Erythroblast (primary cell): ENCODE data around the gene AP4M1.
"Not testable (repeated sequence)": the region's sequence is repeated elsewhere in the genome, so short reads cannot be mapped to it uniquely, and the experiment has no call there.

ENCODE experiments used
- DNase-seq, 2 experiments: peaks; one replicate each; lab custom pipeline; 2025; lab: John Stamatoyannopoulos, UW
- GATA1 ChIP-seq: IDR thresholded peaks from 2 replicates; pipeline ENCODE4 v1.6.1; 2011; ENCODE audit warnings: low read depth, mild to moderate bottlenecking, control low read depth, low read length, moderate library complexity
- POLR2A ChIP-seq: IDR thresholded peaks from 2 replicates; pipeline ENCODE4 v1.6.1; 2011; ENCODE audit warnings: mild to moderate bottlenecking, low read length

The AP4M1 gene

DNA sequence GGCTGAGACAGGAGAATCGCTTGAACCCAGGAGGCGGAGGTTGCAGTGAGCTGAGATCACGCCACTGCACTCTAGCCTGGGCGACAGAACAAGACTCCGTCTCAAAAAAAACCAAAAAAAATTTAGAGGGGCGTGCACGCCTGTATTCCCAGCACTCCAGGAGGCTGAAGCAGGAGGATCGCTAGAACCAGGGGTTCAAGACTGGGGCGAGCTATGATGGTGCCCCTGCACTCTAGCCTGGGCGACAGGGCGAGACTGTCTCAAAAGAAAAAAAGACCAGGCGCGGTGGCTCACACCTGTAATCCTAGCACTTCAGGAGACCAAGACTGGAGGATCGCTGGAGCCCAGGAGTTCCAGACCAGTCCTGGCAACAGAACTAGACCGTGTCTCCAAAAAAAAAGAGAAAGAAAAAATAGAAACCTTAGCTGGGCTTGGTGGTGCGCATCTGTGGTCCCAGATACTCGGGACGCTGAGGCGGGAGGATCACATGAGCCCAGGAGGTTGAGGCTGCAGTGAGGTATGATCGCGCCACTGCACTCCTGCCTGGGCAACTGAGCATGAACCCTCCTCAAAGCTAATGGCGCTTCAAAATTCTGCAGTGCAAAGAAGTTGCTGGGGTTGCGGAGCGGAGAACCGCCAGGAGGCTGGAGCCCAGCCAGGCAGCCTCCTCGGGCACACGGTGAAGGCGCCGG lies 24.9 kb downstream of the AP4M1 start:
- no peak for DNase-seq
- TF ChIP-seq GATA1 (no peak), POLR2A (peak; percentile 79)

DNA sequence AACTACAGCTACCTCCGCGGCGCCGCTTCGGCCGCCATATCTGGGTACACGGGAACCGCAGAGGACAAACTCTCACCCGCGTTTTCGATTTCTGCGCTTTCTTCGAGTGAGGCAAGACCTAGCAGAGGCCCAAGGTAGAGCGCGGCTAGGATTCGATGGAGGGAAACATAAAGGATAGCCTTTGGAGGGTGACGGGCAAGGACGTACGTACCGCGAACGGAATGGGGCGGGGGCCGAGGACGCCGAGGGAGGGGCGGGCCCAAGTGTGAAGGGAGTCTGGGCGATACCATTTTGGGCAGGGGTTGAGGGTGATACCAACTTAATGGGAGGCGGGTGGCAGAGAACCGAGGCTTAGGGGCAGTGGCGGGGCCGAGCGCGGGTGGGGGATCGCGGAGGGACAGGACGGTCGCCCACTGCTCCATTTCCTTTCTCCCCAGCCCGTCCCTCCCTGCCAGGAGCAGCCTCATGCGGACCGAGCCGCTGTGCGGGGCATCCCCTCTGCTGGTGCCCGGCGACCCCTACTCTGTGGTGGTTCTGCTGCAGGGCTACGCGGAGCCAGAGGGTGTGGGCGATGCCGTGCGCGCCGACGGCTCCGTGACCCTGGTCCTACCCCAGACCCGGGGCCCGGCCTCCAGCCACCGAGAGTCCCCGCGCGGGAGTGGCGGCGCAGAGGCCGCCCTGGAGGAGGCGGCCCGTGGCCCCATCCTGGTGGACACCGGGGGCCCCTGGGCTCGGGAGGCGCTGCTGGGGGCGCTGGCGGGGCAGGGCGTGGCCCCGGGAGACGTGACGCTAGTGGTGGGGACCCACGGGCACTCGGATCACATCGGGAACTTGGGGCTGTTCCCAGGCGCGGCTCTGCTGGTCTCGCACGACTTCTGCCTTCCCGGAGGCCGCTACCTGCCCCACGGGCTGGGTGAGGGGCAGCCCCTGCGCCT lies 25.8 kb downstream of the AP4M1 start, which contains the start of gene MBLAC1:
Gene MBLAC1, plus strand, starts transcription at position 37 of the 935 bp plus-strand sequence. Its CDS starts 429 bp downstream, at position 466.
- TF ChIP-seq POLR2A (peak; percentile 71), GATA1 (no peak)
- peak; percentile 97 to 98 for DNase-seq

DNA sequence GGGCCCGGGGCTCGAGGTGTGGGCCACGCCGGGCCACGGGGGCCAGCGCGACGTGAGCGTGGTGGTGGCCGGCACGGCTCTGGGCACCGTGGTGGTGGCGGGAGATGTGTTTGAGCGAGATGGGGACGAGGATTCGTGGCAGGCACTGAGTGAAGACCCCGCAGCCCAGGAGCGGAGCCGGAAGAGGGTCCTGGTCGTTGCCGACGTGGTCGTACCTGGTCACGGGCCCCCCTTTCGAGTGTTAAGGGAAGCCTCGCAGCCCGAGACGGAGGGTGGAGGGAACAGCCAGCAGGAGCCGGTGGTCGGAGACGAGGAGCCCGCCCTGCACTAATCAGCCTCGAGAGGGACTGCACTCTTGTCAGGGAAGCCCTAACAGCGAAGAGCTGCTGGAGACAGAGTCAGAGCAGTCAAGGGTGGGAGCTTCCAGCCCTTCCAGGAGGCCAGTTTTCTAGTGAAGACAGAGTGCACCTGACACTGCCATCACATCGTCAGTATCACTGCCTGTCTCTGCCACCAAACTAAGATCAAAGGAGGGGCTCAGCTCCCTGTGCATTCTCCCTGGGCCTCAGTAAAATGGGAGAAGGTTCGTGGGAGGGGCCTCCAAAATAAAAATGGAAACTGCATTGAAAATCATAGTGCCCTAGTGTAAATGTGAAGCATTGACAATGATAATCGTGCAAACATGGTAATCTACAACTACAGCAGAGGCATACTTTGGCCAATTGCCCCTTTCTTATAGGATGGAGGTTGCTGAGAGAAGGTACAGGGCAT lies 26.6 kb downstream of the AP4M1 start:
- peak; percentile 64 to 65 for DNase-seq
- no peak for TF ChIP-seq GATA1
- TF ChIP-seq POLR2A = peak; percentile 29

DNA sequence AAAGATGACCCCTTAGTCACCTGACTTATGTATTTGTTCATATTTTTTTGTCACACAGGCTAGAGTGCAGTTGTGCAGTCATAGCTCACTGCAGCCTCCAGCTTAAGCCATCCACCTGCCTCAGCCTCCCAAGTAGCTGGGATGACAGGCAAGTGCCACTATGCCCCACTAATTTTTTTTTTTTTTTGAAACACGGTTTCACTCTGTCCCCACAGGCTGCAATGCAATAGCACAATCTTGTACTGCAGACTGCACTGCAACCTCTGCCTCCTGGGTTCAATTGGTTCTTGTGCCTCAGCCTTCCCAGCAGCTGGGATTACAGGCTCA lies 27.2 kb downstream of the AP4M1 start:
- no peak for TF ChIP-seq POLR2A
- TF ChIP-seq GATA1 = no peak
- DNase-seq = peak in 1 of 2 experiments; percentile 40

DNA sequence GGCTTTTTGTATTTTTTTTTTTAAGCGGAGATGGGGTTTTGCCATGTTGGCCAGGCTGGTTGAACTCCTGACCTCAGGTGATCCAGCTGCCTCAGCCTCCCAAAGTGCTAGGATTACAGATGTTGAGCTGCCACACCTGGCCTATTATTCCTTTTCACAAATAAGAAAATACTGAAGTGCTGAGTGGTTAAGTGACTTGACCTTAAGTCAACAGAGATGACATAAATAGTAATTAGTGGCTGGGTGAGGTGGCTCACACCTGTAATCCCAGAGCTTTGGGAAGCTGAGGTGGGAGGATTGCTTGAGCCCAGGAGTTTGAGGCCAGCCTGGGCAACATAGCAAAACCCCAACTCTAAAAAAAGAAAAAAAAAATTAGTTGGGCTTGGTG lies 28.8 kb downstream of the AP4M1 start:
- not testable (repeated sequence) for DNase-seq

DNA sequence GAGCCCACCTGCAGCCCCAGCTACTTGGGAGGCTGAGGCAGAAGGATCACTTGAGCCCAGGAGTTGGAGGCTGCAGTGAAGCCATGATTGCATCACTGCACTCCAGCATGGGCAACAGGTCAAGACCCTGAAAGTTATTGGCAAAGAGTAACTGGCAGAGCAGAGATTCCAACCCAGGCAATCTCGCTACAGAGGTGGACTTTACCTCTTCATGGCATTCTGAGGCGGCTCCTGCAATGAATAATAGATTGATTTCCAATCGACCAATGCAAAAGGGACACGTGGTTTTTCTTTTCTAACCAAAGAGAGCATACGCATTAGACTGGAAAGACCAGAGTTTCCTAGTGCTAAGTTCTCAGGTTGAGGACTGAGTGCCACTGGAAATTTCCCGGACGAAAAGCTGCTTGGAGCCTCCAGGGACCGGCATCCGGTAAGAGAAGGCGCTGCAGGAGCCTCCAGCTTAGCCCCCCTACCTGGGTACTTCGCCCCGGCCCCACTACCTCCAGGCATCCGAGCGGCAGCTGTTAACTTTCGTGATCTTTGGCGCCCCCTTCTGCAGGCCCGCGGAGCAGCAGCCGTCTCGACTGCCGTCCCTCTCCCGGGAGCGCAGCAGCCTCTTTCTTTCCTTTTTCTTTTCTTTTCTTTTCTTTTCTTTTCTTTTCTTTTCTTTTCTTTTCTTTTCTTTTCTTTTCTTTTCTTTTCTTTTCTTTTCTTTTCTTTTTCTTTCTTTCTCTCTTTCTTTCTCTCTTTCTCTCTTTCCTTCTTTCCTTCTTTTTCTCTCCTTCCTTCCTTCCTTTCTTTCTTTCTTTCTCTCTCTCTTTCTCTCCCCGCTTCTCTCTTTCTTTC lies 29.4 kb downstream of the AP4M1 start:
- no peak for TF ChIP-seq GATA1
- no peak for TF ChIP-seq POLR2A
- peak; percentile 70 to 85 for DNase-seq

DNA sequence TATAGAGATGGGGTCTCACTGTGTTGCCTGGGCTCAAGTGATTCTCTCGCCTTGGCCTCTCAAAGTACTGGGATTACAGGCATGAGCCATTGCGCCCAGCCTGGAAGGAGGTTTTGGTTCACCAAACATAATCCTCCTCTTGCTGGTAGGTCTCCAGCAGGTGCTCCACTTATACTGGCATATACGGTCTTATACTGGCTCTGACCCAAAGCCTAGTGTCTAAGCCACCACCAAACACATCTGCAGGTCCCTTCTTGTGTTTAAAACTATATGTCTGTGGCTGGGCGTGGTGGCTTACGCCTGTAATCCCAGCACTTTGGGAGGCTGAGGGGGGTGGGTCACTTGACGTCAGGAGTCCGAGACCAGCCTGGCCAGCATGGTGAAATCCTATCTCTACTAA lies 30.7 kb downstream of the AP4M1 start:
- no peak for TF ChIP-seq GATA1
- TF ChIP-seq POLR2A = no peak
- DNase-seq = no peak

DNA sequence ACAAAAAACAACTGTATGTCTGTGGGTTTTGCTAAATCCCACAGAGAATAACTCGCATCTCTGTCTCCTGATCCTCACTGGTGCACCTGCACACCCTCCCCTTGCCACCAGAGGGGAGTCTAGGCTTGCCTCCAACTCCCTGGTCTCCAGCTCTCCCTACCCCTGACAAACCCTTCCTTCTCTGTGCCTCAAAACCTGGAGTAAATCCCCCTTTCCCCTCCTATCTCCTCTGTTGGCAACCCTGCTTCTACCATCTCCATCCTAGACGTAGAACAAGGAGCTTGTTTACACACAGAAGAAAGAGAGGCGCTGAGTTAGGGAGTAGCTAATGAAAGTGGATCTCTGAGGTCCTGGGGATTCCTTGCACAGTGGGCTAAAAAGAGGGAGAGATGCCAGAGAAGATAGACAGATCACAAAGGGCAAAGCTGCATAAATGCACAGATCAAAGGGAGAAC lies 31.3 kb downstream of the AP4M1 start:
- DNase-seq = peak; percentile 63 to 81

DNA sequence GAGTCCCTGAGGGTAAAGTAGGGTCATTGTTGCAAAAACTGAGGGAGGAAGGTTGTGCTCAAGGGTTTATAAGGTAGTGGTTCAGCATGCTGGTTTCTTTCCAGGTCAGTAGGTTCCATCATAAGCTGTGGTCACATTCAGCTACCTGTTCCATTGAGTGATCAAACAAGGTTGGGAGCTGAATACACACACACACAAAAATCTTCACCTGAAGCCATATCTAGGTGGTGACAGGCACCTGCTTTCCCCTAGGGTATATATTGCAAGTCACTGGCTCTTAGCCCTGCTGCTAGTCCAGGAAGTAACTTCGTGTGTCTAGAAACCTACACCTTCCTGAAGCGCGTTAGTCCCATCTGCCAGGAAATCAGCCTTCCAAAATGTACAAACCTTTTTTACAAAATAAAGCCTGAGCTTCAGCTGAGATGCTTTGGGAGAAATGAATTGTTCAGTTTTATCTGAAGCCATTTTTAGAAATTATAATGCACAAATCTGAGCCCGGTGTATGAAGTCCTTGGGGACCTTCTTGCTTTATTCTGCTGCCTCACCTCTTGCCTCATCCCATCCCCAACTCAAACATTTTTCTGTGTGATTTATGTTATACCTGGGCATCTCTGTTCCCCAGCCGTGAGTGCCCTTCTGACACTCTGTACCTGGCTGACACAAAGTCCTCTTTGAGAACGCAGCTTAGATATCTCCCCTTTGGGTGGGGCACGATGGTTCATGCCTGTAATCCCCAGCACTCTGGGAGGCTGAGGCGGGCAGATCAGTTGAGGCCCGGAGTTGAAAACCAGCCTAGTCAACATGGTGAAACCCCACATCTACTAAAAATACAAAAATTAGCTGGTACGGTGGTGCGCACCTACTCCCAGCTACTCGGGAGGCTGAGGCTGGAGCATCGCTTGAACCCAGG lies 36.7 kb downstream of the AP4M1 start:
- TF ChIP-seq GATA1 = no peak
- TF ChIP-seq POLR2A = no peak
- DNase-seq = no peak

More for the DNA sequence above, 31.3 kb downstream of the AP4M1 start:
- no peak for TF ChIP-seq POLR2A
- no peak for TF ChIP-seq GATA1

DNA sequence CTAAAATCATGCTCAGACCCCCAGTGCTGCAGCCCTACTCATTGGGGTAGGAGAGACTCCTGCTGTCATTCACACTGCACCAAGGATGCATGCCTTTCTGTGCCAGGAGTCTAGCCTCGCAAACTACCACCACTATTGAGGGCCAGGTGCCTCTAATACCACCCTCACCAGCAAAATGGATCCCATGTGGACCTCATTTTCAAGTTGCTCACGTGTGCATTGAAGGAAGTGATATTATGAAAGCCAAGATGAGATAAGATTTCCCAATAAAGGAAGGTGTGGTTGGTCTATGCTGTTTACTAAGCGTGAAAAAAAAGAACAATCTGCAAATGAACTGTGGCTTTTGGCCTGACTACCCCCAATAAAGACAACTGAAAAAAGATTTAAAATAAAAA lies 40.1 kb downstream of the AP4M1 start:
- TF ChIP-seq POLR2A = no peak
- no peak for TF ChIP-seq GATA1
- DNase-seq = no peak

DNA sequence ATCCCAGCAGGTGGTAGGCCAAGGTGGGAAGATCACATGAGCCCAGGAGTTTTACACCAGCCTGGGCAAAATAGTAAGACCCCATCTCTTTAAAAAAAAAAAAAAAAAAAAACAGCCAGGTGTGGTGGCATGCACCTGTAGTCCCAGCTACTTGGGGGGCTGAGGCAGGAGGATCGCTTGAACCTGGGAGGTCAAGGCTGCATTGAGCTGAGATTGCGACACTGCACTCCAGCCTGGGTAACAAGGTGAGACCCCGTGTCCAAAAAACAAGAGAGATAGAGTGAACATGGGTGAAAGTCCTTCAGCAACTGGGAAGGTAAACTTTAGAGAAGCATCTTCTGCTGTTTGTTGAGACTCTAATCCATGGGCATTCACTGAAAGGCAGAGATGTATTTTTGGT lies 41.0 kb downstream of the AP4M1 start:
- DNase-seq = no peak
- TF ChIP-seq GATA1 (no peak), POLR2A (no peak)

DNA sequence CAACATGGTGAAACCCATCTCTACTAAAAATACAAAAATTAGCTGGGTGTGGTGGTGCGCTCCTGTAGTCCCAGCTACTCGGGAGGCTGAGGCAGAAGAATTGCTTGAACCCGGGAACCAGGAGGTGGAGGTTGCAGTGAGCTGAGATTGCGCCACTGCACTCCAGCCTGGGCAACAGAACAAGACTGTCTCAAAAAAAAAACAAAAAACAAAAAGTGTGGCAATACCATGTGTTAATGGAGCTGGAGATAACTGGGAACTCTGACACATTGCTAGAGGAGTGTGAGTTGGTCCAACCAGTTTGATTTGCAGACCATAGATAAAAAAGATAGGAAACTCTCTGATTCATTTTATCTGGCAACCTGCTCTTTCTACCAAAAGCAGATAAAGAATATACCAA lies 44.9 kb downstream of the AP4M1 start:
- peak in 1 of 2 experiments; percentile 70 for DNase-seq
